ENCODE data around the gene CPED1.
A peak's percentile ranks its signal among the peaks of the same experiment; 100 is the strongest.
"Not testable (repeated sequence)": the region's sequence is repeated elsewhere in the genome, so short reads cannot be mapped to it uniquely, and the experiment has no call there.

CPED1 gene

DNA sequence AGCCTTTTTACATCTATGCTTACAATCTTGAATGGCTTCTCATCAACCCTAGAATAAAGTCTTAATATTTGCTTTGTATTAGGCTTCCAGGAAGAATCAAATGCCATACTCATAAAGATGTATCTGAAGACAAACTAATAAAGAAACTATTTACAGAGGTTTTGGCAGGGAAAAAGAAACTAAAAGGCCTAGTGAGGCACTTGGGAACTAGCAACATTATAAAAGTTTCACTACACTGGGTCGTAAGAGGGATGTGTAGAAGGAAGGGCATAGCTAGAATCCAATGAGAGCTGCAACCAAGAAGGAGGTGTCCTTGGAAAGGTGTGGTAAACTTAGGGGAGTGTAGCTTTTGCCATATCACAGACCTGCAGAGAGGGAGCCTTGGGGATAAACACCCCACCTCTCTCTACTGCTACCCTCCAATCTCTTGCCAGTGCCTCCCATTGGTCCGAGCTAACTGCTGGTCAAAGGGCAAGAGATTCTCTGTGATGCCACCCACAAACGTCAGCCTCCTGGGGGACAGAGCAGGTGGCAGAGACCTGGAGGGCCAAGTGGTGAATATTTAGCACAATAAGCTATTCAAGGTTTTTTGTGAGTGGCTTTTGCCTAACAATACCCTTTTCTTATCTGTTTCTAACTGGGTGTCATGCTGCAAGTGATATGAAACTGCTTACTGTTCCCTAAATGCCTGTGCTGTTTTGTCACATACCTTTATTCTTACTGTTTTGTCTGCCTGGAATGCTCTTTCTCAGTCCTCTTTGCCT lies 60.7 kb downstream of the CPED1 start:
- no peak for FAIRE-seq
- TF ChIP-seq, protein P1, sequence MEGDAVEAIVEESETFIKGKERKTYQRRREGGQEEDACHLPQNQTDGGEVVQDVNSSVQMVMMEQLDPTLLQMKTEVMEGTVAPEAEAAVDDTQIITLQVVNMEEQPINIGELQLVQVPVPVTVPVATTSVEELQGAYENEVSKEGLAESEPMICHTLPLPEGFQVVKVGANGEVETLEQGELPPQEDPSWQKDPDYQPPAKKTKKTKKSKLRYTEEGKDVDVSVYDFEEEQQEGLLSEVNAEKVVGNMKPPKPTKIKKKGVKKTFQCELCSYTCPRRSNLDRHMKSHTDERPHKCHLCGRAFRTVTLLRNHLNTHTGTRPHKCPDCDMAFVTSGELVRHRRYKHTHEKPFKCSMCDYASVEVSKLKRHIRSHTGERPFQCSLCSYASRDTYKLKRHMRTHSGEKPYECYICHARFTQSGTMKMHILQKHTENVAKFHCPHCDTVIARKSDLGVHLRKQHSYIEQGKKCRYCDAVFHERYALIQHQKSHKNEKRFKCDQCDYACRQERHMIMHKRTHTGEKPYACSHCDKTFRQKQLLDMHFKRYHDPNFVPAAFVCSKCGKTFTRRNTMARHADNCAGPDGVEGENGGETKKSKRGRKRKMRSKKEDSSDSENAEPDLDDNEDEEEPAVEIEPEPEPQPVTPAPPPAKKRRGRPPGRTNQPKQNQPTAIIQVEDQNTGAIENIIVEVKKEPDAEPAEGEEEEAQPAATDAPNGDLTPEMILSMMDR (IDR thresholded peaks at IDR 0.05; ENCODE audit: insufficient read depth, missing control alignments) = no peak
- DNase-seq (ENCODE audit: insufficient read length, low spot score) = no peak

DNA sequence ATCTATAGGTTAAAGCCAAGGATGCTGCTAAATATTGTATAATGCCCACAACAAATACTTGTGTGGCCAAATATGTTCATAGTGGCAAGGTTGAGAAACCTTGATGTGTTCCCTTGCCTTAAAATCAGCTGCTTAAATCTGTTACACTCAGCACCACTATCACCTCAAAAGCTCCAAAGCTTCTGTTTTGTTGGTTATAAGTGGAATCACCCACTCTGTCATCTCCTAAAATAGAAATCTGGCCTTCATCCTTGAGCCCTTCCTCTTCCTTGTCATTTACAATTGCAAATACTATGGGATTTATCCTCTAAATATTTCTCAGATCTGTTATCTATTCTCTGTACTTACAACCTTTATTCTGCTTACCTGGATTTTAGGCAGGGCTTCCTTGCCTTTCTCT lies 61.4 kb downstream of the CPED1 start:
- FAIRE-seq = no peak
- TF ChIP-seq, protein P1 (IDR thresholded peaks at IDR 0.05; ENCODE audit: insufficient read depth, missing control alignments) = no peak
- no peak for DNase-seq (ENCODE audit: insufficient read length, low spot score)

GRCh38 chr7:121053219-121053618 lies 64.7 kb downstream of the CPED1 start:
- no peak for FAIRE-seq

GRCh38 chr7:121054925-121055324 lies 66.4 kb downstream of the CPED1 start:
- DNase-seq (ENCODE audit: insufficient read length, low spot score) = no peak
- TF ChIP-seq, protein P1 (IDR thresholded peaks at IDR 0.05; ENCODE audit: insufficient read depth, missing control alignments) = no peak
- no peak for FAIRE-seq

More at GRCh38 chr7:121053219-121053618, 64.7 kb downstream of the CPED1 start:
- TF ChIP-seq, protein P1 (IDR thresholded peaks at IDR 0.05; ENCODE audit: insufficient read depth, missing control alignments) = no peak
- DNase-seq (ENCODE audit: insufficient read length, low spot score) = no peak

- FAIRE-seq (no peak), DNase-seq (ENCODE audit: insufficient read length, low spot score) (no peak)
- TF ChIP-seq, protein P1 (IDR thresholded peaks at IDR 0.05; ENCODE audit: insufficient read depth, missing control alignments) = no peak
These were observed 69.4 kb downstream of the CPED1 start for GRCh38 chr7:121057878-121058277.

- DNase-seq (ENCODE audit: insufficient read length, low spot score) (no peak), FAIRE-seq (peak; percentile 11)
- TF ChIP-seq, protein P1 (IDR thresholded peaks at IDR 0.05; ENCODE audit: insufficient read depth, missing control alignments) = no peak
These were observed 70.5 kb downstream of the CPED1 start for GRCh38 chr7:121058975-121059374.

DNA sequence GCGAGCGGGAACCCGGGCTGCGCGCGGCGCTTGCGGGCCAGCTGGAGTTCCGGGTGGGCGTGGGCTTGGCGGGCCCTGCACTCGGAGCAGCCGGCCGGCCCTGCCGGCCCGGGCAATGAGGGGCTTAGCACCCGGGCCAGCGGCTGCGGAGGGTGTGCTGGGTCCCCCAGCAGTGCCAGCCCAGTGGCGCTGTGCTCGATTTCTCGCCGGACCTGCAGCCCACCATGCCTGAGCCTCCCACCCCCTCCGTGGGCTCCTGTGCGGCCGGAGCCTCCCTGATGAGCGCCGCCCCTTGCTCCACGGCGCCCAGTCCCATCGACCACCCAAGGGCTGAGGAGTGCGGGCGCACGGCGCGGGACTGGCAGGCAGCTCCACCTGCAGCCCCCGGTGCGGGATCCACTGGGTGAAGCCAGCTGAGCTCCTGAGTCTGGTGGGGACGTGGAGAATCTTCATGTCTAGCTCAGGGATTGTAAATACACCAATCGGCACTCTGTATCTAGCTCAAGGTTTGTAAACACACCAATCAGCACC lies 71.5 kb downstream of the CPED1 start:
- DNase-seq (ENCODE audit: insufficient read length, low spot score); FAIRE-seq: not testable (repeated sequence)
